ENCODE results near the gene NAXD.

- no peak for TF ChIP-seq CTCF (conservative IDR thresholded peaks at IDR 0.05; ENCODE audit: low read depth, low read length)
- no peak for TF ChIP-seq POLR2A (IDR thresholded peaks at IDR 0.05; ENCODE audit: low read depth, low read length)
- no peak for TF ChIP-seq RAD21 (IDR thresholded peaks at IDR 0.05; ENCODE audit: low read length)
- TF ChIP-seq RFX5 (IDR thresholded peaks at IDR 0.05; ENCODE audit: low read depth, low read length) = no peak
- no peak for TF ChIP-seq MXI1 (IDR thresholded peaks at IDR 0.05; ENCODE audit: borderline replicate concordance, low read depth, low read length)
- TF ChIP-seq RCOR1 (IDR thresholded peaks at IDR 0.05; ENCODE audit: insufficient replicate concordance, low read length) = no peak
These were observed 37.0 kb upstream of the NAXD start for GRCh38 chr13:110578363-110578762.
